ENCODE data around the gene ACE.
A peak's percentile ranks its signal among the peaks of the same experiment; 100 is the strongest.
"Not testable (repeated sequence)": the region's sequence is repeated elsewhere in the genome, so short reads cannot be mapped to it uniquely, and the experiment has no call there.

Gene ACE

DNA sequence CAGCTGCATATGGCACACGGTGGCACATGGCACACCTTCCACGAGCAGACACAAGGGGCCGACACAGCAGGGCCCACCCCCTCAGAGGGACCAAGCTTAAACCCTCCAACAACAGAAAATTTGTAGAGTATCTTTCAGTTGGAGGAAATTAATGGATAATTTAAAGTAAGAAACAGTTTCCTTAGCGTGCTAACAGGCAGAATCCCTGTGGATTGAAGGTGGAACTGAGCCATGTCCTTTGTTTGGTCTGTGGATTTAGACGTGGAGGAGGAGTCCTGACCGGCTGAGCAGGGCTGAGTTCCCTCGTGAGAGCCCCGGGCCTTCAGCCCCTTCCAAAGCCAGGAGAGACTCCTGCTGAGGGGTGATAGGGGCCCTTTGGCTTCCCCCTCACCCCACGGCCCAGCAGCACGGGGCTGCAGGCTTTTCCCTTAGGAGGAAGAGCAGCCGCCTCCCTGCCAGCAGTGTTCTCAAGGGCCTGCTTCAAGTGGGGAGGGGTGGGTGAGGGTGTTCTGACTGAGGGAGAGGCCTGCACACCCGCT is 29.3 kb upstream of the ACE start:
- H3K4me3 ChIP-seq (ENCODE audit: low read depth, low read length) = no peak overlapping the region
- TF ChIP-seq, protein P1, sequence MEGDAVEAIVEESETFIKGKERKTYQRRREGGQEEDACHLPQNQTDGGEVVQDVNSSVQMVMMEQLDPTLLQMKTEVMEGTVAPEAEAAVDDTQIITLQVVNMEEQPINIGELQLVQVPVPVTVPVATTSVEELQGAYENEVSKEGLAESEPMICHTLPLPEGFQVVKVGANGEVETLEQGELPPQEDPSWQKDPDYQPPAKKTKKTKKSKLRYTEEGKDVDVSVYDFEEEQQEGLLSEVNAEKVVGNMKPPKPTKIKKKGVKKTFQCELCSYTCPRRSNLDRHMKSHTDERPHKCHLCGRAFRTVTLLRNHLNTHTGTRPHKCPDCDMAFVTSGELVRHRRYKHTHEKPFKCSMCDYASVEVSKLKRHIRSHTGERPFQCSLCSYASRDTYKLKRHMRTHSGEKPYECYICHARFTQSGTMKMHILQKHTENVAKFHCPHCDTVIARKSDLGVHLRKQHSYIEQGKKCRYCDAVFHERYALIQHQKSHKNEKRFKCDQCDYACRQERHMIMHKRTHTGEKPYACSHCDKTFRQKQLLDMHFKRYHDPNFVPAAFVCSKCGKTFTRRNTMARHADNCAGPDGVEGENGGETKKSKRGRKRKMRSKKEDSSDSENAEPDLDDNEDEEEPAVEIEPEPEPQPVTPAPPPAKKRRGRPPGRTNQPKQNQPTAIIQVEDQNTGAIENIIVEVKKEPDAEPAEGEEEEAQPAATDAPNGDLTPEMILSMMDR (IDR thresholded peaks at IDR 0.05; ENCODE audit: low read depth, low read length, missing control alignments) = no peak
- in situ Hi-C loops (cut with HindIII; ENCODE audit: low sequenced_read_pairs) = no loop called here
- DNase-seq (ENCODE audit: low read depth) = peak; percentile 20

DNA sequence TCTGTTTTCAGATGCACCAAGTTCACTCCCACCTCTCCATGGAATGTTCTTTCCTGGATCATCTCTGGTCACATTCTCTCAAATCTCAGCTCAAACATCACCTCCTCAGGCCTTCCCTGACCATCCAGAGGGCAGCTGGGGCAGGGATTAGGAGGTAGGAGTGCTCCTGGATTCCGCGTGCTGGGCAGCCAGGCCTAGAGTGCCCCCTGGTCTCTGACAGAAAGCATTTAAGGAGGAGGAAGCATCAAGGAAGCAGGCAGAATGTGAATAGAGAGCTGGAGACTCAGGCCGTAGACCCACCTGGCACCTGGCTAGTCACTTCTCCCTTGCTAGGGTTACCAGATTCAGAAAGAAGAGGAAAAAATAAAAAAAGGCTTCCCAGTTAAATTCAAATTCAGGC is 28.2 kb upstream of the ACE start:
- in situ Hi-C loops (cut with HindIII; ENCODE audit: low sequenced_read_pairs) = no loop called here
- TF ChIP-seq, protein P1 (IDR thresholded peaks at IDR 0.05; ENCODE audit: low read depth, low read length, missing control alignments) = no peak
- no peak for DNase-seq (ENCODE audit: low read depth)
- no peak overlapping the region for H3K4me3 ChIP-seq (ENCODE audit: low read depth, low read length)

DNA sequence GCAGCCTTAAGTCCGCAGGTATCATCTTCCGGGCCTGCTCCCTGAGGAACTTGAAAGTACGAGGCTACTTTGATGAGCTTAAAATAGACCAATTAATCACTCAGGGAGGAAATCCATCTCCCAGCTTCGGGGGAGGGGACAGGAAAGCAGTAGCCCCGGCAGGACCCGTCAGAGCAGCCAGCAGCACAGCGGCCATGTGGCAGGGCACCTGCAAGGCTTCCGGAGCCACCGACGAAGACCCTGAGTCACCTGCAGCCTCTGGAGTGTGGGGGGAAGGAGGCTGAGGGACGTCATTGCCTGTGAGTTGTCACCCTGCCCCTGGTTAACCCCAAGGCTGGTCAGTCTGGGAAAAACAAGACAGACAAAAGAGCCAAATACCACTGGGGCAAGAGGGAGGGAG is 26.3 kb upstream of the ACE start:
- DNase-seq (ENCODE audit: low read depth) = no peak
- in situ Hi-C loops (cut with HindIII; ENCODE audit: low sequenced_read_pairs) = no loop called here
- no peak overlapping the region for H3K4me3 ChIP-seq (ENCODE audit: low read depth, low read length)
- TF ChIP-seq, protein P1 (IDR thresholded peaks at IDR 0.05; ENCODE audit: low read depth, low read length, missing control alignments) = no peak

DNA sequence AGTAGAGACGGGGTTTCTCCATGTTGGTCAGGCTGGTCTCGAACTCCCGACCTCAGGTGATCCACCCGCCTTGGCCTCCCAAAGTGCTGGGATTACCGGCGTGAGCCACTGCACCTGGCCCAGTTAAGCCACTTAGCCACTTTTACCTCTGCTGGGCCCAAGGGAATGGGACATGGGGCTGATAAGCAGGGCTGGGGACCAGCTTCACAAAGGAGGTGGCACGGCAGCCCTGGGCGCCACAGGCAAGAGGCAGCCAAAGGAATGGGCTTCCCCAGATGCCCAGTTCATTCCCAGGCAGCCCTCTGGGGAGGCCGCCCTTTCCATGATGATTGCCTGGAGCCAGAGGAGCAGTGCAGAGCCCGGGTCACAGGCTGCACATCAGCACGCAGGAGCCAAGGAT is 25.7 kb upstream of the ACE start:
- H3K4me3 ChIP-seq (ENCODE audit: low read depth, low read length) = no peak overlapping the region
- in situ Hi-C loops (cut with HindIII; ENCODE audit: low sequenced_read_pairs) = no loop called here
- DNase-seq (ENCODE audit: low read depth) = no peak
- TF ChIP-seq, protein P1 (IDR thresholded peaks at IDR 0.05; ENCODE audit: low read depth, low read length, missing control alignments) = no peak

DNA sequence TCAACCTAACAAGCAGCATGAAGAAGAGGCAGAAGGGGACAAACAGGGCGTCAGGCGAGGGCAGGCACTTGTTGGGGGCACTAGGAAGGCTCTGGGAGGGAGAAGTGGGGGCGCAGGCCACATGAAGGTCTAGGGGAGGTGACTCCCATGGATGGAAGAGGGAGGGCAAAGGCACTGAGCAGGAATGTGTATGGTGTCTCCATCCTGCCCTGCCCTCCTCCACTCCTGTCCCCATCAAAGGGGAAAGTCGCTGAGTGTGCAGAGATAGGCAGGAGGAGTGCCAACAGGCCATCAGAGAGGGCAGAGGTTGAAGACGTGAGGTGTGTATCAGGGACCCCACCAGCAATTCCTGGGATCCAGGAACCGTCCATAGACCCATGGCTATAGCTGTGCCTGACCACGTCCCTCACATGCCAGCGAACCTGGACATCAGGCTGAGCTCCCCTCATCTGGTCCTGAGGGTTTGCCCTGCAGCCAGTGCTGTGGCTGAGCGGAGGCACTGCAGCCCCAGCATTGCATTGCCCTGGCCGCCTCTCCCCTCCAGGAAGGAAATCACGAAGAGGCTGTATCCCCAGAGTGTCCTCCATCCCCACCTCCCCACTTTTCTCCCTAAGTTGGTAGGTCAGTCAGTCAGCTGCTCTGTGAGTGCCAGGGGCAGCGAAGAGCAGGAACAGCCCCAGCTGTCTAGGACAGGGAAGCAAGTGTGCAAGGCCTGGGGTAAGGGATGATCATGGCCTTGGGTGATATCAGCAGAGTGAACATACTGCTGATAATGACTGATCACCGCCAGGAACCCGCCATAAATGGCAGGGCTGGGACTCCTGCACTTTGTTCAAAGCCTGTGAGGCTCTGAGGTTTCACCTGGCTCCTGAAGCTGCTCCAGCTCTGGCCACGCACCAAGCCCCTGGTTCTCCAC is 24.6 kb upstream of the ACE start:
- in situ Hi-C loops (cut with HindIII; ENCODE audit: low sequenced_read_pairs) = no loop called here
- TF ChIP-seq, protein P1 (IDR thresholded peaks at IDR 0.05; ENCODE audit: low read depth, low read length, missing control alignments) = no peak
- no peak for DNase-seq (ENCODE audit: low read depth)
- no peak overlapping the region for H3K4me3 ChIP-seq (ENCODE audit: low read depth, low read length)

DNA sequence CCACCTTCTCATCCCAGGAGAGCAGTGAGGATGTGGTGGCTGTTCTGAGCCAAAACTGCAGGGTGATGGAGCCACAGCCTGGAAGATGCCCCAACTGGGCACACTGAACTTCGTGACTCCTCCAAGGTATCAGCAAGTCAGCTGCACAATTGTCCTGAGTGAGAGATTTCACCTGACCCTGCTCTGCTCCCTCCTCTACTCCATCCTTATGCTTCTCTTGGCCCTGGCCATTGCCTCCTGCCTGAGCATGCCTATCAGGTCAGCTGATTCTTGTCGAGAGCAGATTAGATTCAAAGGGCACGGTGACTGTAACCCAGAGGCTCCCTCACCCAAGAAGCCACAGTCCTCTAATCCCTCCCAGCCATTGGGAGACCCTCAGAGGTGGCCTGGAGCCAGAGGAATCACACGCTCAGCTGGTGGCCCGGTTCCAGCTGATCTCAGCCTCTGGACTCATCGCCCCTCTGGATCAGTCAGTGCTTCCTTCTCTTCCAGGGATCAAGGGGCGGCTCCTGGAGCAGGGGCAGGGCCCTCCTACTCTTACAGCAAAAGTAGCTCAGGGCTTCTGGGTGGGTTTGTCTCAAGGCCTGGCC is 23.8 kb upstream of the ACE start:
- in situ Hi-C loops (cut with HindIII; ENCODE audit: low sequenced_read_pairs) = no loop called here
- TF ChIP-seq, protein P1 (IDR thresholded peaks at IDR 0.05; ENCODE audit: low read depth, low read length, missing control alignments) = no peak
- no peak overlapping the region for H3K4me3 ChIP-seq (ENCODE audit: low read depth, low read length)
- no peak for DNase-seq (ENCODE audit: low read depth)

DNA sequence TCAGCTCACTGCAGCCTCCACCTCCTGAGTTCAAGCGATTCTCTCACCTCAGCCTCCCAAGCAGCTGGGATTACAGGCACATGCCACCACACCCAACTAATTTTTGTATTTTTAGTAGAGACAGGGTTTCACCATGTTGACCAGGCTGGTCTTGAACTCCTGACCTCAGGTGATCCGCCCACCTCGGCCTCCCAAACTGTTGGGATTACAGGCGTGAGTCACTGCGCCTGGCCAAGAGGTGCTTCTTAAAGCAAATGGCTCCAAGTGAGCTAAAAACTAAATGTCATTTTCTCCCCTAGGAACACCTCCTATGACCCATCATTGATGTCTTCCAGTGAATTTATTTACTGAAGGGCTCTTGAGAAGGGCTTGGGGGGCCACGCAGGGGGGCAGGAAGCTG is 22.5 kb upstream of the ACE start:
- in situ Hi-C loops (cut with HindIII; ENCODE audit: low sequenced_read_pairs); H3K4me3 ChIP-seq (ENCODE audit: low read depth, low read length); DNase-seq (ENCODE audit: low read depth): not testable (repeated sequence)
